Measurements from ENCODE around the gene CPM. TPM values are rescaled to one million over a fixed set of nuclear protein-coding genes. Genes with fewer than 3 reads are reported as not detected.
A peak's percentile ranks its signal among the peaks of the same experiment; 100 is the strongest.
"Not testable (repeated sequence)": the region's sequence is repeated elsewhere in the genome, so short reads cannot be mapped to it uniquely, and the experiment has no call there.

The CPM gene
- total RNA-seq, 1 donor from 2014 or later = 2.2 TPM

- TF ChIP-seq CTCF (IDR thresholded peaks at IDR 0.05; ENCODE audit: unreplicated experiment) = no peak
- peak overlapping the region; percentile 97 for H3K27ac Mint-ChIP-seq
- no peaks in the 10 kb centered on the region for H3K9me3 Mint-ChIP-seq
- H3K4me1 Mint-ChIP-seq = peaks cover 29% of the 10 kb centered on the region
- H3K36me3 Mint-ChIP-seq = peaks cover 12% of the 10 kb centered on the region
- no peaks in the 10 kb centered on the region for H3K27me3 Mint-ChIP-seq (ENCODE audit: low read depth)
- H3K4me3 Mint-ChIP-seq = peak overlapping the region; percentile 89
- no peak for DNase-seq (ENCODE audit: low spot score in 2 of 2, unreplicated experiment in 2 of 2)
These were observed 123.6 kb downstream of the CPM start for GRCh38 chr12:68809190-68810026.

GRCh38 chr12:68808388-68809189 is 124.4 kb downstream of the CPM start:
- DNase-seq (ENCODE audit: low spot score in 2 of 2, unreplicated experiment in 2 of 2) = peak; percentile 39 to 67
- Mint-ChIP-seq H3K27me3 (ENCODE audit: low read depth) (no peaks in the 10 kb centered on the region), H3K4me3 (peak overlapping the region; percentile 89), H3K9me3 (no peaks in the 10 kb centered on the region), H3K4me1 (peaks cover 29% of the 10 kb centered on the region), H3K36me3 (peaks cover 12% of the 10 kb centered on the region), H3K27ac (peak overlapping the region; percentile 97)
- TF ChIP-seq CTCF (IDR thresholded peaks at IDR 0.05; ENCODE audit: unreplicated experiment) = no peak

- H3K36me3 Mint-ChIP-seq = peaks cover 5% of the 10 kb centered on the region
- H3K4me1 Mint-ChIP-seq = peaks cover 22% of the 10 kb centered on the region
- H3K27me3 Mint-ChIP-seq (ENCODE audit: low read depth) = no peaks in the 10 kb centered on the region
- no peaks in the 10 kb centered on the region for H3K9me3 Mint-ChIP-seq
- TF ChIP-seq CTCF (IDR thresholded peaks at IDR 0.05; ENCODE audit: unreplicated experiment) = peak; percentile 64
- H3K27ac Mint-ChIP-seq = peak within 1 kb of the TSS; percentile 97
- peak; percentile 87 to 91 for DNase-seq (ENCODE audit: low spot score in 2 of 2, unreplicated experiment in 2 of 2)
- H3K4me3 Mint-ChIP-seq = peak within 1 kb of the TSS; percentile 89
These were observed 125.2 kb downstream of the CPM start, which contains the start of gene MDM2 for GRCh38 chr12:68807576-68808387. Gene MDM2, plus strand, starts transcription at chr12:68808177. Its CDS starts 301 bp downstream, at chr12:68808478.

- H3K9me3 Mint-ChIP-seq; DNase-seq (ENCODE audit: low spot score in 2 of 2, unreplicated experiment in 2 of 2); H3K36me3 Mint-ChIP-seq; H3K27me3 Mint-ChIP-seq (ENCODE audit: low read depth): not testable (repeated sequence)
- peak overlapping the region; percentile 89 for H3K4me3 Mint-ChIP-seq
- peaks cover 19% of the 10 kb centered on the region for H3K4me1 Mint-ChIP-seq
- H3K27ac Mint-ChIP-seq = peak overlapping the region; percentile 91
These were observed 125.7 kb downstream of the CPM start for GRCh38 chr12:68807274-68807575.

GRCh38 chr12:68806488-68807237 is 126.3 kb downstream of the CPM start:
- TF ChIP-seq CTCF (IDR thresholded peaks at IDR 0.05; ENCODE audit: unreplicated experiment) = no peak
- peaks cover 4% of the 10 kb centered on the region for H3K36me3 Mint-ChIP-seq

More at GRCh38 chr12:68806488-68807237, 126.3 kb downstream of the CPM start:
- no peak for DNase-seq (ENCODE audit: low spot score in 2 of 2, unreplicated experiment in 2 of 2)
- no peaks in the 10 kb centered on the region for H3K9me3 Mint-ChIP-seq
- peak overlapping the region; percentile 89 for H3K4me3 Mint-ChIP-seq
- H3K27me3 Mint-ChIP-seq (ENCODE audit: low read depth) = no peaks in the 10 kb centered on the region
- H3K27ac Mint-ChIP-seq = no peak overlapping the region
- H3K4me1 Mint-ChIP-seq = peaks cover 22% of the 10 kb centered on the region
